ENCODE results near the gene RAD51B.

The RAD51B gene

DNA sequence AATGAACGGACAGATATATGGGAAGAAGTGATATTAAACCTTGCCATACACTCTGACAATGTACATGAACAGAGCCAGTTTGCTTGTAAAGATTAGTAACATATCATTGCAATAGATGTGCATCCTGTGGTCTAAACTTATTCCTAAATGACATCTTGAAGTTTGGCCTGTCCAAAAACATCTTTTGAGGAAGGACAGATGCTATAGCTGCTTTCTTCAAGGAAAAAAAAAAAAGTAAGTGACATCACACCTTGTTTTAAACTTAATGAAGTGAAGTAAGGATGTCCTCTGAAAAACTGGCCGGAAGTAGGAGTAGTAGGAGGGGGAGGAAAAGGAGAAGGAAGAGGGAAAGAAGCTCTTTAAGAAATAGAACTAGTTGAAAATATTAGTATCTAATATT is 132.8 kb downstream of the RAD51B start:
- no peaks in the 10 kb centered on the region for H3K79me2 ChIP-seq
- no peaks in the 10 kb centered on the region for H3K36me3 ChIP-seq (ENCODE audit: control insufficient read depth, insufficient read depth, low read length)
- no peak overlapping the region for H3K27ac ChIP-seq
- H2AFZ ChIP-seq = no peak overlapping the region
- H3K4me1 ChIP-seq = no peaks in the 10 kb centered on the region
- no peaks in the 10 kb centered on the region for H3K9me3 ChIP-seq (ENCODE audit: control insufficient read depth, low read length)
- TF ChIP-seq, protein P1, sequence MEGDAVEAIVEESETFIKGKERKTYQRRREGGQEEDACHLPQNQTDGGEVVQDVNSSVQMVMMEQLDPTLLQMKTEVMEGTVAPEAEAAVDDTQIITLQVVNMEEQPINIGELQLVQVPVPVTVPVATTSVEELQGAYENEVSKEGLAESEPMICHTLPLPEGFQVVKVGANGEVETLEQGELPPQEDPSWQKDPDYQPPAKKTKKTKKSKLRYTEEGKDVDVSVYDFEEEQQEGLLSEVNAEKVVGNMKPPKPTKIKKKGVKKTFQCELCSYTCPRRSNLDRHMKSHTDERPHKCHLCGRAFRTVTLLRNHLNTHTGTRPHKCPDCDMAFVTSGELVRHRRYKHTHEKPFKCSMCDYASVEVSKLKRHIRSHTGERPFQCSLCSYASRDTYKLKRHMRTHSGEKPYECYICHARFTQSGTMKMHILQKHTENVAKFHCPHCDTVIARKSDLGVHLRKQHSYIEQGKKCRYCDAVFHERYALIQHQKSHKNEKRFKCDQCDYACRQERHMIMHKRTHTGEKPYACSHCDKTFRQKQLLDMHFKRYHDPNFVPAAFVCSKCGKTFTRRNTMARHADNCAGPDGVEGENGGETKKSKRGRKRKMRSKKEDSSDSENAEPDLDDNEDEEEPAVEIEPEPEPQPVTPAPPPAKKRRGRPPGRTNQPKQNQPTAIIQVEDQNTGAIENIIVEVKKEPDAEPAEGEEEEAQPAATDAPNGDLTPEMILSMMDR (IDR thresholded peaks at IDR 0.05) = no peak
- H3K9ac ChIP-seq = no peak overlapping the region
- H3K4me3 ChIP-seq (ENCODE audit: low read depth, low read length) = no peak overlapping the region
- H3K27me3 ChIP-seq (ENCODE audit: control insufficient read depth, insufficient read depth, low read length) = no peaks in the 10 kb centered on the region
- H3K4me2 ChIP-seq (ENCODE audit: low read length) = no peak overlapping the region

DNA sequence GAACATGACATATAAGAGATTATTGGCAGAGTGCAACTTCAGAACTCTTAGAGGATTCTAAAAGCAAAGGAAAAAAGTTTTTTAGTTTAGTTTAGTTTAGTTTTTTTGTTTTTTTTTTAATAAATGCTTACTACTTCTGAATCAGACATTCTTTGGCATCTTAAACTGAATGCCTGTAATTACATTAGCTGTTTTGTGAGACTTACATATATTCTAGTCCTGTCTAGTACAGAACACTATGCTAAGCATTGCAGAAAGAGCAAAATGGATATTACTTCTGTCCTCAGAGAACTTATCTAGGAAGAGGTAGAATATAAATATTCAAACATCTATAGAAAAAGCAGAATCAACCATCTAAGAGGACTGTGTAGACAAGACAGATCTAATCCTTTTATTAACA is 133.2 kb downstream of the RAD51B start:
- Histone ChIP-seq H3K4me2 (ENCODE audit: low read length) (no peak overlapping the region), H3K27me3 (ENCODE audit: control insufficient read depth, insufficient read depth, low read length) (no peaks in the 10 kb centered on the region), H3K4me1 (no peaks in the 10 kb centered on the region), H3K4me3 (ENCODE audit: low read depth, low read length) (no peak overlapping the region), H2AFZ (no peak overlapping the region), H3K9ac (no peak overlapping the region), H3K9me3 (ENCODE audit: control insufficient read depth, low read length) (no peaks in the 10 kb centered on the region), H3K36me3 (ENCODE audit: control insufficient read depth, insufficient read depth, low read length) (no peaks in the 10 kb centered on the region), H3K79me2 (no peaks in the 10 kb centered on the region), H3K27ac (no peak overlapping the region)
- TF ChIP-seq, protein P1 (IDR thresholded peaks at IDR 0.05) = no peak

DNA sequence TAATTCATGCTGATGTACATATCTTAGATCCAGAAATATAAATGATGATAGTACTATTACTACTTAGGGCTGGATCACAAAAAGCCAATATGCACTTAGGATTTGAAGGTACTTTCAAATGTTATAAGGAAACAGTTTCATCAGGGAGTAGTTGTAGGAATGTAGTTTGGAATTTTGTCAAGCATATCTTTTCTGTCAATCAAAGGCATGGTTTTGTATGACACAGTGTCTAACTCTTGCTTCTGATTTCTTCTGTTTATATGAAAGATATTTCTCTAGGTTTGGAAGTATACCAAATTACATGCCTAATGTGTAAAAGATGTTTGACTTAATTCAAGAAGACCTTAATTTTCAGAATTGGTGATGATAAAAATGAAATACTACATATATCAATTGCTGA is 135.7 kb downstream of the RAD51B start:
- no peak overlapping the region for H3K27ac ChIP-seq
- H2AFZ ChIP-seq = no peak overlapping the region
- H3K9me3 ChIP-seq (ENCODE audit: control insufficient read depth, low read length) = no peaks in the 10 kb centered on the region
- no peak overlapping the region for H3K4me2 ChIP-seq (ENCODE audit: low read length)
- TF ChIP-seq, protein P1 (IDR thresholded peaks at IDR 0.05) = no peak
- no peaks in the 10 kb centered on the region for H3K4me1 ChIP-seq
- no peak overlapping the region for H3K9ac ChIP-seq
- no peak overlapping the region for H3K4me3 ChIP-seq (ENCODE audit: low read depth, low read length)
- no peaks in the 10 kb centered on the region for H3K79me2 ChIP-seq
- H3K27me3 ChIP-seq (ENCODE audit: control insufficient read depth, insufficient read depth, low read length) = no peaks in the 10 kb centered on the region
- no peaks in the 10 kb centered on the region for H3K36me3 ChIP-seq (ENCODE audit: control insufficient read depth, insufficient read depth, low read length)

DNA sequence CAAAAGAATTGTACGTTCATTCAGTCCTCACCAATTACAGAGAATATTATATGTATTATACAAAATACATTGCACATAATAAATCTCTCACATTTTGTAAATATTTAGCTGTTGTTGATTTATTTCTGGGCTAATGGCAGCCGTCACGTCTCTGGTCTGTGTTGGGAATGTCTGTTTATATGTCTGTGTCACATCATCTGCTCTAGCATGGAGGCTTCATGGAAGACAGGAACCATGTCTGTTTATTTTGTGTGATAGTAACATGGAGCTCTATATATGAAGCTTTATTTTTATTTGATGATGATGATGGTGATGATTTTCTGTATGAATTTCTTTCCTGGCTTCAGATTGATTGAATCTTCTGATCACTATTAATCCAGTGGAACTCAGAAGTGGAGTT is 138.4 kb downstream of the RAD51B start:
- Histone ChIP-seq H3K36me3 (ENCODE audit: control insufficient read depth, insufficient read depth, low read length) (no peaks in the 10 kb centered on the region), H3K27me3 (ENCODE audit: control insufficient read depth, insufficient read depth, low read length) (no peaks in the 10 kb centered on the region), H2AFZ (no peak overlapping the region), H3K27ac (no peak overlapping the region), H3K4me1 (no peaks in the 10 kb centered on the region), H3K9ac (no peak overlapping the region), H3K4me3 (ENCODE audit: low read depth, low read length) (no peak overlapping the region), H3K79me2 (no peaks in the 10 kb centered on the region), H3K9me3 (ENCODE audit: control insufficient read depth, low read length) (no peaks in the 10 kb centered on the region), H3K4me2 (ENCODE audit: low read length) (no peak overlapping the region)
- TF ChIP-seq, protein P1 (IDR thresholded peaks at IDR 0.05) = no peak

DNA sequence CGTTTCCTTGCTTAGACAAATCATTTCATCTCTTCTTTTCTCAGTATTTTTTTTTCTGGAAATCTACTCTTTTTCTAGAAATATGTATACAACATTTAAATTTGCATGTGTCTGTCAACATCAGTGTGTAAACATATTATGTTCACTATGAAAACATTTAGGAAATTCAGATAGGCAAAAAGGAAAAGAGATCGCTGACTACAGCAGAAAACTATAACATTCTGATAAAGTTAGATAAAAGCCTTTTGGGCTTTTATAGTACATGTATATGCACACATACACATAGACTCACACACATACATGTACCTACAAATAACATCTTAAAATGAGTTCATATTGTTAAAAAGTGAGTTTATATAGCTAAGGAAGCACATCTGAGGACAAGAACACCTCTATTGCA is 142.1 kb downstream of the RAD51B start:
- Histone ChIP-seq H3K4me2 (ENCODE audit: low read length) (no peak overlapping the region), H3K9ac (no peak overlapping the region), H3K27me3 (ENCODE audit: control insufficient read depth, insufficient read depth, low read length) (no peaks in the 10 kb centered on the region), H3K79me2 (no peaks in the 10 kb centered on the region), H3K27ac (no peak overlapping the region), H3K4me3 (ENCODE audit: low read depth, low read length) (no peak overlapping the region), H3K36me3 (ENCODE audit: control insufficient read depth, insufficient read depth, low read length) (no peaks in the 10 kb centered on the region), H2AFZ (no peak overlapping the region), H3K9me3 (ENCODE audit: control insufficient read depth, low read length) (no peaks in the 10 kb centered on the region), H3K4me1 (no peaks in the 10 kb centered on the region)
- TF ChIP-seq, protein P1 (IDR thresholded peaks at IDR 0.05) = no peak

Measured in parathyroid adenoma (tissue), 2 donors.